Measurements from ENCODE around the gene CALHM6. TPM values are rescaled to one million over a fixed set of nuclear protein-coding genes. Genes with fewer than 3 reads are reported as not detected.

CALHM6 gene
- total RNA-seq, 2 experiments from 2014 or later, result 3.1 to 3.4 TPM

DNA sequence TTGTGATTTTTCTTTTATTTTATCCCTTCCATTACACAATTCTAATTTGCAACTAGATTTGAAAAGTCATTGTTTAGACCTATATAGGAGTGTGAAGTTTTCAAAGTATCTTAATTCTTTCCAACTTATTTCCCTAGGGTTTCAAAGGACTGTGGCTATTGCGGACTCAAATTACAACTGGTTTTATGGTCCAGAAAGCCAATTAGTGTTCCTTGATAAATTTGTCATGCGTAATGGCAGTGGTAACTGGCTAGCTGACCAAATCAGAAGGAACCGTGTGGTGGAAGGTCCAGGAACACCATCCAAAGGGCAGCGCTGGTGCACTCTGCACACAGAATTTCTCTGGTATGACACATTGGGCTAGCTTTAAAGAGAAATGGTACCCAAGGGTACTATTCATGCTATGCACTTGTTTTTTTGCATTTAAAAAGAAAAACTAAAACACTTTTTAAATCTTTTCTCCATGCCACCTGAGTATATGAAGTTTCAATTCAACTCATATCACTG is 27.9 kb upstream of the CALHM6 start:
- Mint-ChIP-seq H3K4me1 (ENCODE audit: low read depth) (no peaks in the 10 kb centered on the region), H3K27me3 (ENCODE audit: low read depth) (no peaks in the 10 kb centered on the region), H3K9me3 (no peaks in the 10 kb centered on the region), H3K36me3 (ENCODE audit: low read depth) (no peaks in the 10 kb centered on the region), H3K4me3 (no peak overlapping the region), H3K27ac (no peak overlapping the region)
- intact Hi-C loops (cut with micrococcal nuclease), result no loop called here
- CTCF ChIA-PET, result no interaction called here
- DNase-seq, result no peak

GRCh38 chr6:116434056-116434725 is 27.0 kb upstream of the CALHM6 start:
- H3K4me1 Mint-ChIP-seq (ENCODE audit: low read depth), result no peaks in the 10 kb centered on the region
- no peak for DNase-seq
- CTCF ChIA-PET, result no interaction called here
- H3K27ac Mint-ChIP-seq, result no peak overlapping the region
- no peak overlapping the region for H3K4me3 Mint-ChIP-seq
- H3K36me3 Mint-ChIP-seq (ENCODE audit: low read depth), result no peaks in the 10 kb centered on the region
- H3K27me3 Mint-ChIP-seq (ENCODE audit: low read depth), result no peaks in the 10 kb centered on the region
- H3K9me3 Mint-ChIP-seq, result no peaks in the 10 kb centered on the region
- intact Hi-C loops (cut with micrococcal nuclease), result no loop called here

- no peaks in the 10 kb centered on the region for H3K36me3 Mint-ChIP-seq (ENCODE audit: low read depth)
- CTCF ChIA-PET, result interaction anchor here (0.8 kb wide), 1 partner anchor 99 kb away, joined by 3 read pairs; no protein-coding TSS in a partner anchor
- no peak overlapping the region for H3K4me3 Mint-ChIP-seq
- intact Hi-C loops (cut with micrococcal nuclease), result no loop called here
- H3K9me3 Mint-ChIP-seq, result no peaks in the 10 kb centered on the region
- no peak overlapping the region for H3K27ac Mint-ChIP-seq
- DNase-seq, result no peak
- H3K4me1 Mint-ChIP-seq (ENCODE audit: low read depth), result no peaks in the 10 kb centered on the region
- H3K27me3 Mint-ChIP-seq (ENCODE audit: low read depth), result no peaks in the 10 kb centered on the region
Observed at GRCh38 chr6:116436586-116436985, 24.6 kb upstream of the CALHM6 start.

DNA sequence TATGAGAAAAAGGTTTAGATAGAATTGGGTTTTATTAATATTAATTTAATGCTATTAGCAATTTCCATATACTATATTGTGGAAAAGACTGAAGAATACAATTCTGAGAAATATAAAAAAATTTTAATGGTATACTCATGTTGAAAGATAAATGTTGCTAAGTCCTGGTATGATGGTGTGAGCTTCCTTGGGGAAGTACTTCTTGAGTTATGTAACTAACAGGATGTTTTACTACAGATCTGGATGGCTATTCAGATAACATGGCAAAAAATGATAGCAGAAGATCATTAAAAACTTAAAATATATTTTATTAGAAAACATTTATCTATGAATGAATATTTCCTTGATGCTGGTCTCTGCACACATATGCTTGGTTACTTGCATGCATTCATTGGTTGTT is 23.5 kb upstream of the CALHM6 start:
- no peaks in the 10 kb centered on the region for H3K36me3 Mint-ChIP-seq (ENCODE audit: low read depth)
- H3K4me1 Mint-ChIP-seq (ENCODE audit: low read depth), result no peaks in the 10 kb centered on the region
- no peak for DNase-seq
- H3K4me3 Mint-ChIP-seq, result no peak overlapping the region
- intact Hi-C loops (cut with micrococcal nuclease), result no loop called here
- CTCF ChIA-PET, result no interaction called here
- no peak overlapping the region for H3K27ac Mint-ChIP-seq
- peaks cover 6% of the 10 kb centered on the region for H3K27me3 Mint-ChIP-seq (ENCODE audit: low read depth)
- H3K9me3 Mint-ChIP-seq, result no peaks in the 10 kb centered on the region

DNA sequence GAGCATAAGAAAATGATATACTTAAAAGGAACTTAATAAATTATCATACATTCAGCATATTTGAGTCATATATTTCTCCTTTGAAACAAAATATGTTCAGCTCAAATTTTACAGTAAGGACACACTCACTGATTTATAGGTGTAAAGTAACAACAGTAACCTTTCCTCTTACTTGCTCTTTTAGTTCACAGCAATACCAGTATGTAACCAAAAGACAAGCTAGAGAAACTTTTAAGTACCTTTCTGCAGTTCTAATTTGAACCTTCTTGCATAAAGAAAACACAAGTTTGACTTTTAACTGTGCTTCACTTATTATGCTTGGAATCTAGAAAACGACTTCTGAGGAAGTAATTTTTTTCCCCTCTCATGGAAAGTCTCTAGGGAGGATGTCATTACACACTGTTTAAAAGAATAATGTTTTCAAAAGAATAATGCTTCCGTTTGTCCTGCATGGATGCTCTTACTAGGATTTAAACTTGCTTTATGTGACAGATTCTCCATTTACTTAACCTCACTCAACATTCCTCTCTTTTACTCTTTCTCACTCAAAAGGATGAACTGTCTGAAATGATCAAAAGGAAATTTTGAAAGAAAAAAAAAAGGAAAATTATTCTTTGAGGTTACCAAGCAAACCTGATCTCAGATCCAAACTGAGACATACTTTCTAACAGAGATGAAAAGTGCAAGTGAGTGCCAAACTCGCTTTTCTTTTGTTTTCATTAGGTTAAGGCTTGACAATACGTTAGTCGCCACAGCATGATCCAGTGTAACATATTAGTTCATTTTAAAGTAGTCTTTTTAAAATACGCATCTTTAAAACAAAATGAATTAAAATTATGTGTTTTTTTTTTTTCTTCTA is 22.4 kb upstream of the CALHM6 start:
- no peak overlapping the region for H3K27ac Mint-ChIP-seq
- no peaks in the 10 kb centered on the region for H3K4me1 Mint-ChIP-seq (ENCODE audit: low read depth)
- no peaks in the 10 kb centered on the region for H3K9me3 Mint-ChIP-seq
- DNase-seq, result no peak
- intact Hi-C loops (cut with micrococcal nuclease), result no loop called here
- peaks cover 6% of the 10 kb centered on the region for H3K27me3 Mint-ChIP-seq (ENCODE audit: low read depth)
- H3K4me3 Mint-ChIP-seq, result no peak overlapping the region
- CTCF ChIA-PET, result no interaction called here
- H3K36me3 Mint-ChIP-seq (ENCODE audit: low read depth), result no peaks in the 10 kb centered on the region

- Mint-ChIP-seq H3K4me1 (ENCODE audit: low read depth) (no peaks in the 10 kb centered on the region), H3K36me3 (ENCODE audit: low read depth) (no peaks in the 10 kb centered on the region), H3K9me3 (no peaks in the 10 kb centered on the region), H3K27ac (no peak overlapping the region), H3K27me3 (ENCODE audit: low read depth) (peaks cover 6% of the 10 kb centered on the region), H3K4me3 (no peak overlapping the region)
- intact Hi-C loops (cut with micrococcal nuclease), result loop anchor here (5.0 kb wide), 1 partner anchor 222 kb away; no protein-coding TSS in a partner anchor
- CTCF ChIA-PET, result interaction anchor here (1.3 kb wide), 1 partner anchor 152 kb away, joined by 5 read pairs; no protein-coding TSS in a partner anchor
- no peak for DNase-seq
Observed at GRCh38 chr6:116439522-116440051, 21.6 kb upstream of the CALHM6 start.

DNA sequence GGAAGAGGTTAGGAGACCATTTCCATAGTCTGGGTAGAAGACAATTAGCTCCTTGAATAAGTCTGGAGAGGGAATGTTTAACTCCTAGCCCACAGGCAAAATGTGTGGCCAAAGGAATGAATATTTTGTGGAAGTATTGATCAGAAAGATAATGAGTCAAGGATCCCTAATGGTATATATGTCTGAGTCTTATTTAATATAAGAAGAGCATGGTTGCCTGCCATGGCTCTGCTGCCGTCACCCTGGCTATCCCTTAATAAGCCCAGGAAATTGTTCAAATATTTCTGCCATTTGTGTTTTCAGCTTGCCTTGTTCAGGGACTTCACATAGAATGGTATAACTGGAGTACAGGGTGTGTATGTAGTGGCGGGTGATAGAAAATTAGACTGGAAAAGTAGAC is 18.1 kb upstream of the CALHM6 start:
- H3K27me3 Mint-ChIP-seq (ENCODE audit: low read depth), result peaks cover 14% of the 10 kb centered on the region
- CTCF ChIA-PET, result interaction anchor here (0.5 to 1.9 kb wide), 2 partner anchors 90 to 118 kb away, joined by 3 to 8 read pairs; no protein-coding TSS in a partner anchor

DNA sequence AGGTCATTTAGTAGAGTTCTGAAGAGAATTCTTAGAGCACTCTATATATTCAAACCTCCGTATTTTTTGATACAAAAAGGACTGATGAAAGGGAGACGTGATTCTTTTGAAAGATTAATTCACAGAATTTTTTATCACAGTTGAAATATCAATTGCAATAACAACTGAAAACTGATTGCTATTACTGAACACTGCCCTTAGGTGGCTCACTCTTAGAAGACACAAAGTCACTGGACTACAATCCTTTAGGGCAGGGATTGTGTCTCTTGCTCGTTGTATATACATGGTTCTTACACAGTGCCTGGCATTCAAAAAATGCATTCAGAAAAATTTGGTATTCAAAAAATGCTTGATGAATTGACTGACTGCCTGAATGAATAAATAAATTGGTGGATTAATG is 17.1 kb upstream of the CALHM6 start:
- no peaks in the 10 kb centered on the region for H3K9me3 Mint-ChIP-seq
- no peak for DNase-seq
- peaks cover 16% of the 10 kb centered on the region for H3K27me3 Mint-ChIP-seq (ENCODE audit: low read depth)
- H3K36me3 Mint-ChIP-seq (ENCODE audit: low read depth), result no peaks in the 10 kb centered on the region
- no peak overlapping the region for H3K4me3 Mint-ChIP-seq
- peaks cover 2% of the 10 kb centered on the region for H3K4me1 Mint-ChIP-seq (ENCODE audit: low read depth)
- H3K27ac Mint-ChIP-seq, result no peak overlapping the region
- intact Hi-C loops (cut with micrococcal nuclease), result loop anchor here (1.0 to 5.0 kb wide), 3 partner anchors 18 to 227 kb away; no protein-coding TSS in a partner anchor
- CTCF ChIA-PET, result interaction anchor here (0.7 to 1.1 kb wide), 2 partner anchors 15 to 21 kb away, joined by 5 read pairs; no protein-coding TSS in a partner anchor

More for the DNA sequence above, 18.1 kb upstream of the CALHM6 start:
- intact Hi-C loops (cut with micrococcal nuclease), result loop anchor here (5.0 kb wide), 1 partner anchor 226 kb away; no protein-coding TSS in a partner anchor
- Mint-ChIP-seq H3K9me3 (no peaks in the 10 kb centered on the region), H3K36me3 (ENCODE audit: low read depth) (no peaks in the 10 kb centered on the region), H3K27ac (no peak overlapping the region), H3K4me3 (no peak overlapping the region), H3K4me1 (ENCODE audit: low read depth) (peaks cover 2% of the 10 kb centered on the region)
- DNase-seq, result no peak

DNA sequence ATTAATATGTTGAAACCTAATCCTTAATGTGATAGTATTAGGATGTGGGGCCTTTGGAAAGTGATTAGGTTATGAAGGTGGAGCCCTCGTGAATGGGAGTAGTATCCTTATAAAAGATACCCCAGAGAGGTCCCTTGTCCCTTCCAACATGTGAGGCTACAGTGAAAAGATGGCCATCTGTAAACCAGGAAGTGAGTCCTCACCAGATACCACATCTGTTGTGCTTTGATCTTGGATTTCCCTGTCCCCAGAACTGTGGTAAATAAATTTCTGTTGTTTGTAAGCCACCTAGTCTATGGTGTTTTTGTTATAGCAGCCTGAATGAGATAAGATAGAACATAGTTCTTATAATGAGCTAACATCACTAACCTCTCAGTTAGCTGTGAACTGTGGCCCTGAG is 16.6 kb upstream of the CALHM6 start:
- H3K27ac Mint-ChIP-seq, result no peak overlapping the region
- intact Hi-C loops (cut with micrococcal nuclease), result loop anchor here (1.0 to 5.0 kb wide), 3 partner anchors 18 to 227 kb away; no protein-coding TSS in a partner anchor

GRCh38 chr6:116445102-116445501 is 16.1 kb upstream of the CALHM6 start:
- intact Hi-C loops (cut with micrococcal nuclease), result loop anchor here (5.0 kb wide), 1 partner anchor 158 kb away; no protein-coding TSS in a partner anchor
- CTCF ChIA-PET, result interaction anchor here (0.6 to 1.5 kb wide), 7 partner anchors 12 to 157 kb away, joined by 3 to 7 read pairs (median 3); no protein-coding TSS in a partner anchor
- Mint-ChIP-seq H3K4me3 (no peak overlapping the region), H3K4me1 (ENCODE audit: low read depth) (peaks cover 2% of the 10 kb centered on the region), H3K27ac (no peak overlapping the region), H3K27me3 (ENCODE audit: low read depth) (peaks cover 16% of the 10 kb centered on the region), H3K9me3 (no peaks in the 10 kb centered on the region), H3K36me3 (ENCODE audit: low read depth) (no peaks in the 10 kb centered on the region)
- DNase-seq, result no peak

More for the DNA sequence above, 16.6 kb upstream of the CALHM6 start:
- DNase-seq, result no peak
- Mint-ChIP-seq H3K4me3 (no peak overlapping the region), H3K9me3 (no peaks in the 10 kb centered on the region), H3K36me3 (ENCODE audit: low read depth) (no peaks in the 10 kb centered on the region), H3K4me1 (ENCODE audit: low read depth) (peaks cover 2% of the 10 kb centered on the region), H3K27me3 (ENCODE audit: low read depth) (peaks cover 16% of the 10 kb centered on the region)
- CTCF ChIA-PET, result interaction anchor here (0.6 to 1.5 kb wide), 7 partner anchors 13 to 117 kb away, joined by 3 to 7 read pairs (median 5); no protein-coding TSS in a partner anchor

GRCh38 chr6:116446399-116446798 is 14.8 kb upstream of the CALHM6 start:
- H3K4me1 Mint-ChIP-seq (ENCODE audit: low read depth), result peaks cover 5% of the 10 kb centered on the region
- no peaks in the 10 kb centered on the region for H3K36me3 Mint-ChIP-seq (ENCODE audit: low read depth)
- intact Hi-C loops (cut with micrococcal nuclease), result loop anchor here (5.0 kb wide), 1 partner anchor 159 kb away; no protein-coding TSS in a partner anchor
- no peak overlapping the region for H3K4me3 Mint-ChIP-seq
- no peak for DNase-seq
- H3K27me3 Mint-ChIP-seq (ENCODE audit: low read depth), result peaks cover 18% of the 10 kb centered on the region
- H3K9me3 Mint-ChIP-seq, result no peaks in the 10 kb centered on the region
- H3K27ac Mint-ChIP-seq, result no peak overlapping the region
- CTCF ChIA-PET, result interaction anchor here (0.6 to 1.6 kb wide), 5 partner anchors 11 to 203 kb away, joined by 3 to 5 read pairs (median 3); partner anchors contain the start of gene CALHM6

GRCh38 chr6:116447052-116447451 is 14.1 kb upstream of the CALHM6 start:
- intact Hi-C loops (cut with micrococcal nuclease), result loop anchor here (5.0 kb wide), 1 partner anchor 160 kb away; no protein-coding TSS in a partner anchor
- no peaks in the 10 kb centered on the region for H3K9me3 Mint-ChIP-seq
- H3K27ac Mint-ChIP-seq, result no peak overlapping the region
- H3K4me3 Mint-ChIP-seq, result no peak overlapping the region
- CTCF ChIA-PET, result interaction anchor here (0.6 to 1.6 kb wide), 5 partner anchors 11 to 766 kb away, joined by 3 to 5 read pairs (median 4); partner anchors contain the start of gene CALHM6
- peaks cover 5% of the 10 kb centered on the region for H3K4me1 Mint-ChIP-seq (ENCODE audit: low read depth)
- H3K36me3 Mint-ChIP-seq (ENCODE audit: low read depth), result no peaks in the 10 kb centered on the region
- no peak for DNase-seq
- H3K27me3 Mint-ChIP-seq (ENCODE audit: low read depth), result peaks cover 18% of the 10 kb centered on the region

Data from activated naive CD4-positive, alpha-beta T cell treated with anti-CD3 and anti-CD28 coated beads for 36 hours (primary cell).